Fibroblast of peridontal ligament (primary cell): ENCODE results near the gene DLEC1.
"Not testable (repeated sequence)": the region's sequence is repeated elsewhere in the genome, so short reads cannot be mapped to it uniquely, and the experiment has no call there.

Experiments
- DNase-seq: peaks from one replicate; pipeline ENCODE4 v3.0.0-alpha.2; 2010; ENCODE audit errors: extremely low read depth

Gene DLEC1

DNA sequence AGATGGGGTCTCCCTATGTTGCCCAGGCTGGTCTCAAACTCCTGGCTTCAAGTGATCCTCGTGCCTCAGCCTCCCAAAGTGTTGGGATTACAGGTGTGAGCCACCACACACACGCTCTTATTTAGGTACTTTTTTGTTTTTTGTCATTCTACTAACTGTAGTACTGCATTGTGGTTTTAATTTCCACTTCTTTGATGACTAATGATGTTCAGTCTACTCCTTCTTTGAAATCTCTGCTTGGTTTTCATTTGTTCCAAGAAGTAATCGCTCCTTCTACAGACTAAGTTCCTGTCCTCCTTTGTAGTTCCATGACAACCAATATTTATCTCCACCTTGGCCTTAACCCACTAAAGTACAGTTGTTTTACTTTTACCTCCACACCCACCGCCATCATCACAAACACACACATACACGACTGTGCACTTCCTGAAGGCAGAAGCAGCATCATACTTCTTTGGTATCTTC lies 529 bp upstream of the DLEC1 start:
- DNase-seq = no peak

DNA sequence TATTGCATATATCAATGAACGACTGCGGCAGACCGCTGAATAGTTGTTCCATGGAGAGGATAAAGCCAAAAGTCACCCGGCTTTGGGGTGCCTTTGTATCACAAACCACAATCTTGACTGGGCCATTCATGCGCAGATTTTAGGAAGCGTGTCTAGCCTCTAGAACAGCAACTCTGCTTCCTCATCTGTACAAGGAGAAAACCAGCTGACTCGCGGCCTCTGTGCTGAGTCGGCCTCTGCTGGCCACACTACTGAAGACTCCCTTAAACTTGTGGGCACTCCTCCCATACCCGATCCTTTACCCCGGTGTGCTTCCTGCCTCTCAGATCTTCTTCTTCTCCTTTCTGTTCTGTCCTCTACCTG lies 872 bp downstream of the DLEC1 start:
- peak; percentile 37 for DNase-seq

DNA sequence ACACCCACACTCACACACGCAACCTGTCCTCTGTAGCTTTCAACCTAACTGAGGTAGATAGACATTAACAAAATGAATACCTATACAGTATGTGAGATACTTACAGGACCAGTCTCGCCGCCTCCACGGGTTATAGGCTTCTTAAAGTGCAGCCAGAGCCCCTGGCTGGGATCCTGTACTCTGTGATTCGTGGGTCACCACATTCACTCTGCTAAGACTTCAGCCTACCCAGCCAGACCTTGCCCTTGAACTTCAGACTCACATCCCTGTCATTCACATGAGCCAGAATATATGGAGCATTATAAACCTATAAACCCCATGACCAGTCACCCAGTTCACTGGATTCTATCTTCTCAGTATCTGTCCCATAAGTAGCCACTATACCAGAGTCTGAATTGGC lies 1.4 kb downstream of the DLEC1 start:
- no peak for DNase-seq

DNA sequence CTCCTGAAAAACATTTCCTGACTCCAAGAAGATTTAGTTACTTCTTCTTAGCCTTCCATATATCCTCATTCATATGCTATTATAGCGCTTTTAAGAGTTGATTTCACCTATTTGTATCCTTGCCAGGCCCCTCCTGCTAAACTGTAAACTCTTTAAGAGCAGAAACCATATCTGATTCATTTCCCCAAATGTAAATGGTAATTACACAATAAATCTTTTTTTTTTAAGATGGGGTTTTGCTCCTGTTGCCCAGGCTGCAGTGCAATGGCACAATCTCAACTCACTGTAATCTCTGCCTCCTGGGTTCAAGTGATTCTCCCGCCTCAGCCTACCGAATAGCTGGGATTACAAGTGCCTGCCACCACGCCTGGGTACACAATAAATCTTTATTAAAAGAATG lies 4.5 kb downstream of the DLEC1 start:
- no peak for DNase-seq

DNA sequence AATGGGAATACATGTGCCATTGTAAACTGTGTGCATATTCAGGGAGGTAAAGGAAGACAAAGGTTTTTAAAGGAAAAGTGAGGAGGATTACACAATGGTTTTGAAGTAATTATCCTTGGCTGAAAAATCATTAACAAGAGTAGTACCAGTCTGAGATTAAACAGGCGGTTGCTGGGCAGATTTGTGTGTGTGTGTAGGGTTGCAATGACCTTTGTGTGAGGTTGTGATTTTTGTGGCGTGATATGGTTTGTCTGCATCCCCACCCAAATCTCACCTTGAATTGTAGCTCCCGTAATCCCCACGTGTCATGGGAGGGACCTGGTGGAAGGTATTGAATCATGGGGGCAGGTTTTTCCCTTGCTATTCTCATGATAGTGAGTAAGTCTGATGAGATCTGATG lies 7.0 kb downstream of the DLEC1 start:
- no peak for DNase-seq

DNA sequence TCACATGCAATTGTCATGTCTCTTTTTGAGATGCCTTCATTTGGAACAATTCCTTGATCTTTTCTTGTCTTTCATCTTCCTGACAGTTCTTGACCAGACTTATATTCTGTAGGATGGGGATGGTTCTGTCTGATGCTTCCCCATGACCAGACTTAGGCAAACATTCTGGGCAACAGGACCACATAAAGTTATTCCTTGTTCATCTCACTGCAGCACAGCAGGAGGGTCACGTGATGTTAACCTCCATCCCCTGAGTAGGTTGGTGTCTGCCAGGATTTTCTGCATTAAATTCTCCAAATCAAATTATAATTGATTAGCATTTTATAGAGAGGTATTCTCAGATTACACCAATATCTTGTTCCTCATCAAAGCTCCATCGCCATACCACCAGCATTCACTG lies 7.8 kb downstream of the DLEC1 start:
- no peak for DNase-seq

DNA sequence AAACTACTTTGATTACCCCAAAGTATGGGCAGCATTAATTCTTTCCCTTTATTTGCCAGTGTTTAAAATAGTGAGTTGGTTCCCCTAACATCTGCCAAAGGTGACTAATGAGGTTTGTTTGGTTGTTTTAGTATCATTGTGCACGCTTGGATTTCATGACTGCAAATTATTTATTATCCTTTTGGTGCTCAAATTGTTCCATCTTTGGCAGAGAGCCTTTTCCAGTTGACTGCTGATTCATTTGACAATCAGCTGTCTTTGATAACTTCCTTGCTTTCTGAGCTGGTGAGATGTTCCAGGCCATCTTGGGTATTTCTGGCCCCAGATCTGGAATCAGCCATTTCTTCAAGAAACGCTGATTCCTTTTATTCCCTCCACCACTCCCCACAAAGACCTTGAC lies 8.9 kb downstream of the DLEC1 start:
- DNase-seq = no peak

DNA sequence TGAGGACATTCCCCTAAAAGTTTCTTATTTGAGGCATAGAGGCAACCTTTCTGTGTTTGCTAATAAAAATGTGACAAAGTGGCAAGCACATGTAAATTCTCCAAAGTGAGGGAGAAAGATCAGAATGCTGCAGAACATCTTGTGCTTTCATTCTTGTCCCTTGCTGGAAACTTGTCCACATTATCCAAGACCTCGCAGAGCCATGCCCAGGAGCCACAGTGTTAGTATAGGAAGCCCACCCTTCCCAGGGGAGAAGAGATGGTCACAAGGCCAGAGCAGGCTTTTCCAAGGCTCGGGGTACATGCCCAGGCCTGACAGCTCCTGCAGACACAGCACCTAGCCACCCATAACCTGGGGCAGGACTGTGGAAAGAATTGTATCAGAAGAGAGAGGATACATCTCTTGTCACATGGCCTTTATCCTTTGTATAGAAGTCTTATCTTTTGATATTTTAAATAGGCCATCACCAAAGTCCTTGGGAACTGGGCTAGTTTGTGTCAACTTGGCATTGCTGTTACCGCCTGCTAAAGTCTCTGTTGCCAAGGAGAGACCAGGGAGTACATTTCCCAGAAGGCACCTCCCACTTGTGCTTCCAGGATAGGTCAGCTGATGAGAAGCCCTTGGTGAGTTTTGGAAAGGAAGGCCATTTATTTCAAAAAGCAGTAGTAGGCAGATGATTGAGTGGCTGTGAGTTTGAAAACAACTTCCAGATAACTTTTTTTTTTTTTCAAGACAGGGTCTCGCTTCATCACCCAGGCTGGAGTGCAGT lies 10.5 kb downstream of the DLEC1 start:
- DNase-seq = no peak

DNA sequence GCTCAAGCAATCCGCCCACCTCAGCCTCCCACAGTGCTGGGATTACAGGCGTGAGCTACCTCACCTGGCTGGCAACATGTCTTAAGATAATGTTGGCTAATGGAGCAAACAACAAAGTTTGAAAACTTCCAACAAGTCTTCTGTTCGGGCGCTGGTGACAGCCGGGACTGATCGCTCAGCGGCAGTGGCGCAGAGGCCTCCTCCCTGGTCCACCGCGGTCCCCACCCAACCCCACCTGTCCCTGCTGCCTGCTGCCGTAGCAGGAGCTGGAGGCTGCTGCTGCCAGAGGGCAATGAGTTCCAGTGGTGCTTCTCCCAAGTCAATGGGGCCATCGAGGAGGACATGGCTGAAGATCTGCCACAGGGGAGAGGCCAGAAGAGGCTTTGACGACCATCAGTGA lies 12.1 kb downstream of the DLEC1 start:
- DNase-seq = no peak

DNA sequence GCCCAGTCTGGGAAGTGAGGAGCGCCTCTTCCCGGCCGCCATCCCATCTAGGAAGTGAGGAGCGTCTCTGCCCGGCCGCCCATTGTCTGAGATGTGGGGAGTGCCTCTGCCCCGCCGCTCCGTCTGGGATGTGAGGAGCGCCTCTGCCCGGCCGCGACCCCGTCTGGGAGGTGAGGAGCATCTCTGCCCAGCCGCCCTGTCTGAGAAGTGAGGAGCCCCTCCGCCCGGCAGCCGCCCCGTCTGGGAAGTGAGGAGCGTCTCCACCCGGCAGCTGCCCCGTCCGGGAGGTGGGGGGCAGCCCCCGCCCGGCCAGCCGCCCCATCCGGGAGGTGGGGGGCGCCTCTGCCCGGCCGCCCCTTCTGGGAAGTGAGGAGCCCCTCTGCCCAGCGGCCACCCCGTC lies 14.3 kb downstream of the DLEC1 start:
- not testable (repeated sequence) for DNase-seq

DNA sequence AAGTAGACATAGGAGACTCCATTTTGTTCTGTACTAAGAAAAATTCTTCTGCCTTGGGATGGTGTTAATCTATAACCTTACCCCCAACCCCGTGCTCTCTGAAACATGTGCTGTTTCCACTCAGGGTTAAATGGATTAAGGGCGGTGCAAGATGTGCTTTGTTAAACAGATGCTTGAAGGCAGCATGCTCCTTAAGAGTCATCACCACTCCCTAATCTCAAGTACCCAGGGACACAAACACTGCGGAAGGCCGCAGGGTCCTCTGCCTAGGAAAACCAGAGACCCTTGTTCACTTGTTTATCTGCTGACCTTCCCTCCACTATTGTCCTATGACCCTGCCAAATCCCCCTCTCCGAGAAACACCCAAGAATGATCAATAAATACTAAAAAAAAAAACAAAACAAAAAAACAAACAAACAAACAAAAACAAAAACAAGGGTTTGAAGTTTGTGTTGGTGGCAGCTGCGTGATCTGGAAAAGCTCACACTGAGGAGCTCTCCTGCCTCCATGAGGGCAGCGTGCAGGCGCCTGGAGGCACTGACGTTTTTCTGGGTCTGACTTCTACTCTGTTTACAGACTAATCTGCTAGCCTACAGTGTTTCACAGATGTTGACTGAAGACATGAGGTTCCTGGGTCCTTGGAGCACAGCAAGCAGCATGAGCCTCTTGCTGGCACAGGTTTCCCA lies 14.9 kb downstream of the DLEC1 start:
- not testable (repeated sequence) for DNase-seq

DNA sequence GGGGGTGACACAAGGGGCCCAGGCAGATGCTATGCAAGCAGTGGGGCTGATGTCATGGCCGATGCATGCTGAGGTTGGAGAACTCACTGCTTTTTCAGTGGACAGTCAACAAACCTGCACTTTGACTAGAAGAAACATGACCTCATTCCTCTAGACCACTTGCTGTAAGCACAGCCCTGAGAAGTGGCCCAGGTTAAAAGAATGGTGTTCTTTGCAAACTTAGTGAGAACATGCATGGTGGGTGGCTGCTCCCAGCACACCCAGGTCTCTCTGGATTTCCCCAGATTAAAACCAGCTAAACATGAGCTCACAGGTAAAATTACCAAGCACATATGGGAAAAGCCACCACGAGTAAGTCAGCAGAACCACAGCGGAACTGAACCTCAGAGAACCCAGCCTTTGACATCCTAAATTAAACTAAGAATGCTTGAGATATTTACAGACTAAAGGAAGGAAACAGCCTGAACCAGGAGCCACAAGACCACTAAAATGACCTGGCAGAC lies 15.5 kb downstream of the DLEC1 start:
- no peak for DNase-seq

DNA sequence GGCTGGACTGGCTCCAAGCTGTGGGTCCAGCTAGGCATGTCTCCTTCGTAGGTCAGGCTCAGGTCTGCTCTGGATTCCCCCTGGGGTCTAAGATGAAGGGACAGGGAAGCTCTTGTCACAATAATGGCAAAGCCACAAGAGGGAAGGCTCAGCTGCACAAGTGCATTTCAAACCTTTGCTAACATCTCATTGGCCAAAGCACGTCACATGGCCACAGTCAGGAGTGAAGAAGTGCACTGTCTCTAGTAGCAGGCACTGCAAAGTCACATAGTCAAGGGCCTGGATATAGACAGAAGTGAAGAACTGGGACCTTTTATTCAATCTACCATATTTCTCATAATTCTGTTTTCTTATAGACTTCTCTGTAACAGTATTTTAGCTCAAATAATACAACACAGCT lies 20.1 kb downstream of the DLEC1 start:
- no peak for DNase-seq

DNA sequence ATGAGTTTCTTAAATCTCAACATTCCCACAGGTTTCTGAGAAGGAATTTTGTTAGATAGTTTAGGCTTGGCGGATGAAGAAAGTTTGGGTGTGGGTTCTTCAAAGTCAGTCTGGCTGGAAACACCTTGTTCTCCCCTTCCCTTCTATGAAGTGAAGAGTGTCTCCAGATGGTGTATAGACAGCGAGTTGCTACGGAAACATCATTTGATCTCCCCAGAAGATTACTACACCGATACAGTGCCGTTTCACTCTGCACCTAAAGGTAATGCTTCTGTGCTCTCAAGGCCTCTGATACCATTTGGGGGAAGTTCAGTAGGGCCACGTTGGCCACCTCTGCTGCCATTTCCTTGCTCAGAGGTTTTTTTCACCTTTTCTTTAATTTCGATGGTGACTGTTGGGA lies 20.6 kb downstream of the DLEC1 start:
- no peak for DNase-seq

DNA sequence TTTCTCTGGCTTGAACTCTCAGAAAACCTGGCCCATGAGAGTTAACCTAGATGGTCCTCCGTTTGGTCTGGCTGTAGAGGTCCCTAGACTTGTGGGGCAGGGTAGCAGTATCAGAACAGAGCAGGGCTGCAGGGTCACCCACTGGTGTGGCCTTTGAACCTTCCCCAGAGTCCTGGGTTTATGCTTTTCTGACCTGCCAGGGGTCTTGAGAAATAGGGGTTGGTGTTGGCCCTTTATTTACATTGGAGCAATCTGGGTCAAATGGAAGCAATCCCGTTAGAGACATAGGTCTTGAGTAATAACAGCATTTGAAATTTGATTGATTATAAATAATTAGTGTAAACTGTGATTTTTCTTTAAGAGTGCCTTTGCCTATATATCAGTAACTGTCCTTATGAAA lies 23.8 kb downstream of the DLEC1 start:
- no peak for DNase-seq

DNA sequence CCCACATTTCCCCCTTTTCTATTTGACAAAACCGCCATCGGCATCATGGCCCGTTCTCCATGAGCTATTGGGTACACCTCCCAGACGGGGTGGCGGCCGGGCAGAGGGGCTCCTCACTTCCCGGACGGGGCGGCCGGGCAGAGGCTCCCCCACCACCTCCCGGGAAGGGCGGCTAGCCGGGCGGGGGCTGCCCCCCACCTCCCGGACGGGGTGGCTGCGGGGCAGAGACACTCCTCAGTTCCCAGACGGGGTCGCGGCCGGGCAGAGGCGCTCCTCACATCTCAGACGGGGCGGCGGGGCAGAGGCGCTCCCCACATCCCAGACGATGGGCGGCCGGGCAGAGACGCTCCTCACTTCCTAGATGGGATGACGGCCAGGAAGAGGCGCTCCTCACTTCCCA lies 25.4 kb downstream of the DLEC1 start:
- not testable (repeated sequence) for DNase-seq

DNA sequence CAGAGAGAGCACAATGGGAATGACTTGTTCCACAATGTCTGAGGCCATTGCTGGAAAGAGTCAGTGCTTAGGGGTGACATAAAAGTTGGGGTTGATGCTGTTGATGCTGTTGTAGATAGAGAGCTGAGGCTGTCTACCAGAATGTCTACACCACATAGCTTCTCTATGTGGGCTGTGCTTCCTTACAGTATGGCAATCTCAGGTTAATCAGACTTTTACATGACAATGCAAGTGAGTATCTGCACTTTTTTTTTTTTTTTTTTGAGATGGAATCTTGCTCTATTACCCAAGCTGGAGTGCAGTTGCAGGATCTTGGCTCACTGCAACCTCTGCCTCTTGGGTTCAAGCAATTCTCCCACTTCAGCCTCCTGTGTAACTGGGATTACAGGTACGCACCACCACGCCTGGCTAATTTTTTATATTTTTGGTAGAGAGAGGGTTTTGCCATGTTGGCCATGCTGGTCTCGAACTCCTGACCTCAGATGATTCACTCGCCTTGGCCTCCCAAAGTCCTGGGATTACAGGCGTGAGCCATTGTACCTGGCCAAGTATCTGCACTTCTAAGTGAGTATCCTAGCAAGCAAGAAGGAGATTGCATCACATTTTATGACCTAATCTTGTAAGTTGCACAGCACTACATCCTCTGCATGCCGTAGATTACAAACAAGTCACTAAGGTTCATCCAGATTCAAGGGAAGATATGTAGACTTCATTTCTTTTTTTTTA lies 28.7 kb downstream of the DLEC1 start:
- no peak for DNase-seq

DNA sequence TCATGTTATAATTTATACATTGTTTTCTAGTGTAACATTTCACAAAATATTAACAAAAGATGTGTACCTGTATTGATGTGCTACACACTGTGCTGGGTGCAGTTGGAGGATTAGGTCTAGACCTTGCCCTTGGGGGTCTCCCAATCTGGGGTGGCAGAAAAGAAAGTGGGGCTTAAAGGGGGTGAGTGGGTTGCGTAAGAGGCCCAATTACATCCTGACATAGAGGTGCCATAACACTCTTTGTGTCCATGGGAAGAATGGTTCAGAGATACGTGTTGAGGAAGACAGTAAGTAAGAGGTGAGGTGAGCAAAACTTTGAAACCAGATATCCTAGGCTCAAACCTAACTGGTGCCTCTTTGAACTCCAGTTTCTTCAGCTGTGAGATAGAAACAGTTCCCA lies 31.0 kb downstream of the DLEC1 start:
- DNase-seq = no peak

DNA sequence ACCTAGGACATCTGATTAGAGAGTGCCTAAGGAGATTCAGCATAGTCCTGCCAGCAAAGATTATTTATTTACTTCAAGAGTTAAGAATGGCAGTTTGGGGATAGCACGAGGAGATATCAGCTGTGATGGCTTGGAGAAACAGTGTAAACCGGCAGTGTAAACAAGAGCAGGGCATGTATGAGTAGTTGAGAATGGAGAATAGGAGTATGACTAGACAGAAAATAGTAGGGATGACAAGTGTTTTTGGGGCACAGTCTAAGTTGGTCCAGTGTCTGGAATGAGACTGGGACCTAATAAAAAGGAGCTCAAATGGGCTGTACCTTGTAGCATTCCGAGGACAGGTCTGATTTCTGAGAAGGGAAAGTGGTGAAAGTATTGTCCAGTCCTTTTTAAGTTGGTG lies 38.1 kb downstream of the DLEC1 start:
- DNase-seq = not testable (repeated sequence)

DNA sequence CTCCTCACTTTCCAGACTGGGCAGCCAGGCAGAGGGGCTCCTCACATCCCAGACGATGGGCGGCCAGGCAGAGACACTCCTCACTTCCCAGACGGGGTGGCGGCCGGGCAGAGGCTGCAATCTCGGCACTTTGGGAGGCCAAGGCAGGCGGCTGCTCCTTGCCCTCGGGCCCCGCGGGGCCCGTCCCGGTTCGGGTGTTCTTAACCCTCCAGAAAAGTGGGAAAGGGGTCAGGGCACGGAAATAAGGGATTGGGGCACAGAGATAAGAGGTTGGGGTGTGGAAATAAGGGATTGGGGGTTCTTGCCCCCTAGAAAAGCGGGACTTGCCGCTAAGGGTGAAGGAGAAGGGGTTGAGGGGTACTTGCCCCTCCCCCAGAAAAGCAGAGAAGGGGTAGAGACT lies 43.3 kb downstream of the DLEC1 start:
- DNase-seq = not testable (repeated sequence)

DNA sequence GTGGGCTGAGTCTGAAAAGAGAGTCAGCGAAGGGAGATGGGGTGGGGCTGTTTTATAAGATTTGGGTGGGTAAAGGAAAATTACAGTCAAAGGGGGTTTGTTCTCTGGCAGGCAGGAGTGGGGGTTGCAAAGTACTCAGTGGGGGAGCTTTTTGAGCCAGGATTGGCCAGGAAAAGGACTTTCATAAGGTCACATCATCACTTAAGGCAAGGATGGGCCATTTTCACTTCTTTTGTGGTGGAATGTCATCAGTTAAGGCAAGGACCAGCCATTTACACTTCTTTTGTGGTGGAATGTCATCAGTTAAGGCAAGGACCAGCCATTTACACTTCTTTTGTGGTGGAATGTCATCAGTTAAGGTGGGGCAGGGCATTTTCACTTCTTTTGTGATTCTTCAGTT lies 44.2 kb downstream of the DLEC1 start:
- not testable (repeated sequence) for DNase-seq

DNA sequence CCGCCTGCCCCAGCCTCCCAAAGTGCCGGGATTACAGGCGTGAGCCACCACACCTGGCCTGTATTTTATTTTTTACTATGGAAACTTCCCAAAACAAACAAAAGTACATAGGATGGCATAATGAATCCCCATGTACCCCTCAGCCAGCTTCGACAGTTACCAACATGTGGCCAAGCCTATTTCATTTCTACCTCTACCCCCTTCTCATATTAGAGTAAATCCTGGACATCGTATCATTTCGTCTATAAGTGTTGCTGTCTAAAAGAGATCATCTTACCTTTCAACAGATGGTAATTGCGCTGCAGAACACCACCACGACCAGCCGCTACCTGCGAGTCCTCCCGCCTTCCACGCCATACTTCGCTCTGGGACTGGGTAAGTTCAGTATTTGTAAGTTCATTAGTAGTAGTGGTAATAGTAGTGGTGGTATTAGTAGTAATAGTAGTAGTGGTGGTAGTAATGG lies 44.9 kb downstream of the DLEC1 start:
- DNase-seq = no peak
